Measurements from ENCODE around the gene BAG2. TPM values are rescaled to one million over a fixed set of nuclear protein-coding genes. Genes with fewer than 3 reads are reported as not detected.

The BAG2 gene
- 10 to 100 TPM; 40.8 to 50.6 (median 46.3) TPM for total RNA-seq

DNA sequence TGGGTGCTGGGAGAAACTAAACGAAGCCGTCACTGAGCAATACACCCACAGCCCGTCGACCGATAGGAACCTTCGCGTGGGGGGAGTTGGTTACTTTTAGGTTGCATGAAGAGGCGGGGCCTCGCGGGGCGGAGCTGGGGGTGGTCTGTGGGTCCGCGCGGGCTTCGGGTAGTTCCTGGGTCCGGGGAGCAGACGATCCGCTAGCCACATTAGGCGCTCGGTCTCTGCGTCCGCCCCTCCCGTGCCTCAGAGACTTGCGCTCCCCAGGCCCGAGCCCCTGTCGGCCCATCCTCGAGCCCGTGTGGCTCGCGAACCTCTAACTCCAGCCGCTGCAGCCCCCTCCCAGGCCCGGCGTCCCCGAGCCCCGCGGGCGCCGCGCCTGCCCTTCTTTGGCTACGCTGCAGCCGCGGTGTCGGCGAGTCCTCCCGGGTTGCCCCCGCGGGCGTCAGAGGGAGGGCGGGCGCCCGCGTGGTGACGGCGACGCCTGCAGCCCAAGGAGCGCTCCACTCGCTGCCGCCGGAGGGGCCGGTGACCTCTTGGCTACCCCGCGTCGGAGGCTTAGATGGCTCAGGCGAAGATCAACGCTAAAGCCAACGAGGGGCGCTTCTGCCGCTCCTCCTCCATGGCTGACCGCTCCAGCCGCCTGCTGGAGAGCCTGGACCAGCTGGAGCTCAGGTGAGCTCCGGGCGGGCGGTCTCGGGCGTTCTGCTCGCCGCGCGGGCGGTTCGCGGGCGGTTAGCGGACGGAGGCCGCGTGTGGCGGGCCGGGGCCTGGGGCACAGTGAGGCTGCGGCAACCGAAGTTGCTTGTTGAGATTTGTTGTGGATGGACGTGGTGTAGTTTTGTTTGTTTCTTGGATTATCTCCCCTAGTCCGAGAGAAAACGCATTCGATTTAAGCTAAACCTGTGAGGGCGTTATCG, at the start of gene BAG2:
BAG2 (plus strand) TSS at position 191 of the 920 bp plus-strand sequence; CDS start at position 563, 372 bp downstream.
- peaks cover 8 to 39% (median 11%) of the 10 kb centered on the region in 3 donors for H3K4me1 ChIP-seq
- peak; percentile 92 for ATAC-seq
- TF ChIP-seq POLR2AphosphoS5 (IDR thresholded peaks at IDR 0.05), result peak; percentile 59
- no peak for TF ChIP-seq EP300 (IDR thresholded peaks at IDR 0.05)
- TF ChIP-seq, protein P1, sequence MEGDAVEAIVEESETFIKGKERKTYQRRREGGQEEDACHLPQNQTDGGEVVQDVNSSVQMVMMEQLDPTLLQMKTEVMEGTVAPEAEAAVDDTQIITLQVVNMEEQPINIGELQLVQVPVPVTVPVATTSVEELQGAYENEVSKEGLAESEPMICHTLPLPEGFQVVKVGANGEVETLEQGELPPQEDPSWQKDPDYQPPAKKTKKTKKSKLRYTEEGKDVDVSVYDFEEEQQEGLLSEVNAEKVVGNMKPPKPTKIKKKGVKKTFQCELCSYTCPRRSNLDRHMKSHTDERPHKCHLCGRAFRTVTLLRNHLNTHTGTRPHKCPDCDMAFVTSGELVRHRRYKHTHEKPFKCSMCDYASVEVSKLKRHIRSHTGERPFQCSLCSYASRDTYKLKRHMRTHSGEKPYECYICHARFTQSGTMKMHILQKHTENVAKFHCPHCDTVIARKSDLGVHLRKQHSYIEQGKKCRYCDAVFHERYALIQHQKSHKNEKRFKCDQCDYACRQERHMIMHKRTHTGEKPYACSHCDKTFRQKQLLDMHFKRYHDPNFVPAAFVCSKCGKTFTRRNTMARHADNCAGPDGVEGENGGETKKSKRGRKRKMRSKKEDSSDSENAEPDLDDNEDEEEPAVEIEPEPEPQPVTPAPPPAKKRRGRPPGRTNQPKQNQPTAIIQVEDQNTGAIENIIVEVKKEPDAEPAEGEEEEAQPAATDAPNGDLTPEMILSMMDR (IDR thresholded peaks at IDR 0.05), result peak in 3 of 4 experiments; percentile 41 to 65 (median 46)
- peak; percentile 80 to 82 for TF ChIP-seq POLR2A (IDR thresholded peaks at IDR 0.05)
- H3K36me3 ChIP-seq, result peaks cover 0 to 8% of the 10 kb centered on the region in 2 donors
- H3K9me3 ChIP-seq, result no peaks in the 10 kb centered on the region
- WGBS, 2 donors (ENCODE audit: low coverage in 1 of 2), result 1% methylated on average over 9 of the region's 97 CpGs; no CpG with 5 or more reads in 1 of the 2 donors
- H3K27ac ChIP-seq, result peak within 1 kb of the TSS; percentile 79 to 98 (median 96)
- H3K4me3 ChIP-seq, result peak within 1 kb of the TSS; percentile 73 to 74
- no peaks in the 10 kb centered on the region for H3K27me3 ChIP-seq

- H3K4me1 ChIP-seq, result peaks cover 0 to 29% (median 0%) of the 10 kb centered on the region in 3 donors
- TF ChIP-seq POLR2AphosphoS5 (IDR thresholded peaks at IDR 0.05), result no peak
- TF ChIP-seq POLR2A (IDR thresholded peaks at IDR 0.05), result no peak
- TF ChIP-seq, protein P1 (IDR thresholded peaks at IDR 0.05), result no peak
- no peak for TF ChIP-seq EP300 (IDR thresholded peaks at IDR 0.05)
- WGBS, 2 donors (ENCODE audit: low coverage in 1 of 2), result 83 to 86% methylated on average over 1 of the region's 1 CpG
These were observed 49.0 kb upstream of the BAG2 start for GRCh38 chr6:57123111-57123510.

DNA sequence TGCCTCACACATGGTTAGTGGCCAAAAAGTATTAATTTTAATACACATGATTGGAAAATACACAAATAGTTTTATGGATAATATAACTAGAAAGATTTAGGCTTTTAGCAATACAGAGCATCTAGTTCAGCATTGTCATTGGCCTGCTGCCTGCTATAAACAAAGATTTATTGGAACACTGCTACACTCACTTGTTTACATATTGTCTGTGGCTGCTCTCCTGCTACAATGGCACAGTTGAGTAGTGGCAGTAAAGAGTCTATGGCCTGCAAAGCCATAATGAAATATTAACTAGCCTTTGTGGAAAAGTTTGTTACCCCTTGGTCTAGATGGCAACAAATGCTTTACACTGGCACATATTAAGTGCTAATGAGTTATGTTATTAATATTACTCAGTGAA, 44.4 kb upstream of the BAG2 start:
- no peak overlapping the region for H3K27ac ChIP-seq
- peaks cover 0 to 20% (median 0%) of the 10 kb centered on the region in 3 donors for H3K4me1 ChIP-seq
- ATAC-seq, result no peak
- no peak overlapping the region for H3K4me3 ChIP-seq
- H3K9me3 ChIP-seq, result no peaks in the 10 kb centered on the region
- H3K36me3 ChIP-seq, result peaks cover 0 to 12% of the 10 kb centered on the region in 2 donors
- H3K27me3 ChIP-seq, result no peaks in the 10 kb centered on the region
- no peak for TF ChIP-seq POLR2AphosphoS5 (IDR thresholded peaks at IDR 0.05)

More at GRCh38 chr6:57123111-57123510, 49.0 kb upstream of the BAG2 start:
- H3K27me3 ChIP-seq, result no peaks in the 10 kb centered on the region
- H3K9me3 ChIP-seq, result no peaks in the 10 kb centered on the region
- H3K36me3 ChIP-seq, result peaks cover 0 to 17% of the 10 kb centered on the region in 2 donors
- no peak overlapping the region for H3K27ac ChIP-seq
- no peak for ATAC-seq
- H3K4me3 ChIP-seq, result no peak overlapping the region

DNA sequence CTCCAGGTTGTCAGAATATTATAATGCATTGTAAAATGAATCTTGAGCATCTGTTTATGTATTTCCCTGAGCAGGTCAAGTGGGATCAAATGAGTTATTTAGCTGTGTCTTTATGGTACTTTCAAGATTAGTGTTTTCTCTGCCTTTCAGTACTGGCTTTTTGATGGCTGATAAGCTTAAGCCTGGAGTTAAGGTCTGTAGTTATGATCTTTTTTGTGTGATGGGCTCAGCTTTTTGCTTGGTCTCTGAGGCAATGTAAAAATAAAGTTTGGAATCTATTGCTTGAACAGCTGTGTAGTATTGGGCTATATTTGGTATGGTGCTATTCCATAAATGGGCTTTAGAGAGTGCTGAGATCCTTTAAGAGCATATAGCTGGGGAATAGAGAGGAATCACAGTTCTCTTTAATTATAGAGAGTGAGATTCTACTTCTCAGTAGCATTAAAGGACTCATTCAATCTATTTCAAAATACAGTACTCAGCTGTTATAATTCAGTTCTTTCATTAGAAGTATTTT, 41.4 kb upstream of the BAG2 start:
- no peak overlapping the region for H3K27ac ChIP-seq
- no peaks in the 10 kb centered on the region for H3K9me3 ChIP-seq
- peaks cover 0 to 28% of the 10 kb centered on the region in 2 donors for H3K36me3 ChIP-seq
- no peaks in the 10 kb centered on the region for H3K27me3 ChIP-seq
- TF ChIP-seq, protein P1 (IDR thresholded peaks at IDR 0.05), result no peak
- TF ChIP-seq POLR2AphosphoS5 (IDR thresholded peaks at IDR 0.05), result no peak
- TF ChIP-seq EP300 (IDR thresholded peaks at IDR 0.05), result no peak
- no peak for TF ChIP-seq POLR2A (IDR thresholded peaks at IDR 0.05)
- no peak for ATAC-seq
- peaks cover 0 to 20% (median 0%) of the 10 kb centered on the region in 3 donors for H3K4me1 ChIP-seq
- H3K4me3 ChIP-seq, result no peak overlapping the region

DNA sequence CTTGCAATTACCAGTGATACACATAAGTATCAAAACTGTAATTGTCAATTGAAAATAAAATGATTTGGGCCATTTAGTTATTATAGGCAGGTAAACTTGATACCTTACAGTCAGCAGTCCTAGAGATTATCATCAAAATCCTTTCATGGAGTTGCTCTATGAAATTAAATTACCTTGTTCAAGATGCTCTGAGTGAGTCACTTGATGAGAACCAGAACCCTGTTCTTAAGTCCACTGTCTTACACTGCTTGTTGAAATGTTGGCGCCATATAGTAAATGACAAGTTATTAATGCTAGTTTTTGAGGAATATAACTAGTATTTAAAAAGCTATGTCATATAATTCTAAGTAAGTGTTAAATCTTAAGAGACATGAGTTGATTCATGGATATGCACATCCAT, 37.2 kb upstream of the BAG2 start:
- no peak for TF ChIP-seq POLR2A (IDR thresholded peaks at IDR 0.05)
- TF ChIP-seq, protein P1 (IDR thresholded peaks at IDR 0.05), result no peak
- no peak for TF ChIP-seq POLR2AphosphoS5 (IDR thresholded peaks at IDR 0.05)
- TF ChIP-seq EP300 (IDR thresholded peaks at IDR 0.05), result no peak
- Histone ChIP-seq H3K27me3 (no peaks in the 10 kb centered on the region), H3K9me3 (no peaks in the 10 kb centered on the region), H3K27ac (no peak overlapping the region), H3K4me3 (no peak overlapping the region), H3K36me3 (peaks cover 0 to 43% of the 10 kb centered on the region in 2 donors), H3K4me1 (peaks cover 0 to 14% (median 0%) of the 10 kb centered on the region in 3 donors)
- no peak for ATAC-seq
- WGBS, 2 donors (ENCODE audit: low coverage in 1 of 2), result 89 to 91% methylated on average over 1 of the region's 1 CpG
